DOHH2 (cell line): ENCODE measurements around the gene ESYT3.

Experiments
- EZH2phosphoT487 ChIP-seq: fragments of 200-600 bp; sonication (generic); IDR thresholded peaks from 2 replicates; pipeline ENCODE4 v1.6.1; 2017; ENCODE audit warnings: borderline replicate concordance, mild to moderate bottlenecking, antibody characterized with exemption, low read length, moderate library complexity, mixed read lengths
- TF ChIP-seq, protein P1 (sequence below): fragments of 200-600 bp; sonication (generic); IDR thresholded peaks from one replicate; pipeline ENCODE4 v1.5.1; 2014; ENCODE audit warnings: antibody characterized with exemption, mild to moderate bottlenecking, low read depth, low read length; ENCODE audit not compliant: poor library complexity, severe bottlenecking

DNA sequence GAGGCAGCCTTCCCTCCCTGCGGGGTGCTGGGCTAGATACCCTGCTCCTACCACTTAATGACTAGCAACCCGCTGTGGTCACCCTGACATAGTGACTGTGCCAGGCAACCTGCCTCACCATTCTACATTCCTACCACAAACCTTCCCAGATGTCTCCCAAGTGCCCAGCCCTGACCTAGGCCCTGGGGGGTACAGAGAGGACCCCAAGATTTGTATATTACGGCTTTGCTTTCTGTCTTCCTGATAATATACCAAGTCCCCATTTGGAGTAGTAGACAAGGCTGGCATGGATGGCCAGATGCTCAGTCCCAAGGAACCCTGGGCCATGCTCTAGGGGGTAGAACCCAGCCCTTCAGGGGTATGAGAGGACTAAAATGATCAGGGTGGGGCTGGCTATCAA, 31.0 kb downstream of the ESYT3 start:
- TF ChIP-seq, protein P1, sequence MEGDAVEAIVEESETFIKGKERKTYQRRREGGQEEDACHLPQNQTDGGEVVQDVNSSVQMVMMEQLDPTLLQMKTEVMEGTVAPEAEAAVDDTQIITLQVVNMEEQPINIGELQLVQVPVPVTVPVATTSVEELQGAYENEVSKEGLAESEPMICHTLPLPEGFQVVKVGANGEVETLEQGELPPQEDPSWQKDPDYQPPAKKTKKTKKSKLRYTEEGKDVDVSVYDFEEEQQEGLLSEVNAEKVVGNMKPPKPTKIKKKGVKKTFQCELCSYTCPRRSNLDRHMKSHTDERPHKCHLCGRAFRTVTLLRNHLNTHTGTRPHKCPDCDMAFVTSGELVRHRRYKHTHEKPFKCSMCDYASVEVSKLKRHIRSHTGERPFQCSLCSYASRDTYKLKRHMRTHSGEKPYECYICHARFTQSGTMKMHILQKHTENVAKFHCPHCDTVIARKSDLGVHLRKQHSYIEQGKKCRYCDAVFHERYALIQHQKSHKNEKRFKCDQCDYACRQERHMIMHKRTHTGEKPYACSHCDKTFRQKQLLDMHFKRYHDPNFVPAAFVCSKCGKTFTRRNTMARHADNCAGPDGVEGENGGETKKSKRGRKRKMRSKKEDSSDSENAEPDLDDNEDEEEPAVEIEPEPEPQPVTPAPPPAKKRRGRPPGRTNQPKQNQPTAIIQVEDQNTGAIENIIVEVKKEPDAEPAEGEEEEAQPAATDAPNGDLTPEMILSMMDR: no peak
- no peak for TF ChIP-seq EZH2phosphoT487
